GM12865 (cell line): ENCODE measurements around the gene RHEB.

Source experiments
- DNase-seq: peaks from one replicate; pipeline ENCODE4 v3.0.0; 2010; ENCODE audit warnings: low read depth
- H3K4me3 ChIP-seq: 2 replicates; pipeline ENCODE4 v1.5.1; 2011; ENCODE audit warnings: mild to moderate bottlenecking, low read depth, low read length, control low read depth
- TF ChIP-seq, protein P1 (sequence below): IDR thresholded peaks from 2 replicates; pipeline ENCODE4 v1.5.1; 2011; ENCODE audit warnings: low read length, control low read depth, low read depth, inconsistent platforms; ENCODE audit not compliant: insufficient read depth; ENCODE audit errors: missing control alignments

RHEB gene

DNA sequence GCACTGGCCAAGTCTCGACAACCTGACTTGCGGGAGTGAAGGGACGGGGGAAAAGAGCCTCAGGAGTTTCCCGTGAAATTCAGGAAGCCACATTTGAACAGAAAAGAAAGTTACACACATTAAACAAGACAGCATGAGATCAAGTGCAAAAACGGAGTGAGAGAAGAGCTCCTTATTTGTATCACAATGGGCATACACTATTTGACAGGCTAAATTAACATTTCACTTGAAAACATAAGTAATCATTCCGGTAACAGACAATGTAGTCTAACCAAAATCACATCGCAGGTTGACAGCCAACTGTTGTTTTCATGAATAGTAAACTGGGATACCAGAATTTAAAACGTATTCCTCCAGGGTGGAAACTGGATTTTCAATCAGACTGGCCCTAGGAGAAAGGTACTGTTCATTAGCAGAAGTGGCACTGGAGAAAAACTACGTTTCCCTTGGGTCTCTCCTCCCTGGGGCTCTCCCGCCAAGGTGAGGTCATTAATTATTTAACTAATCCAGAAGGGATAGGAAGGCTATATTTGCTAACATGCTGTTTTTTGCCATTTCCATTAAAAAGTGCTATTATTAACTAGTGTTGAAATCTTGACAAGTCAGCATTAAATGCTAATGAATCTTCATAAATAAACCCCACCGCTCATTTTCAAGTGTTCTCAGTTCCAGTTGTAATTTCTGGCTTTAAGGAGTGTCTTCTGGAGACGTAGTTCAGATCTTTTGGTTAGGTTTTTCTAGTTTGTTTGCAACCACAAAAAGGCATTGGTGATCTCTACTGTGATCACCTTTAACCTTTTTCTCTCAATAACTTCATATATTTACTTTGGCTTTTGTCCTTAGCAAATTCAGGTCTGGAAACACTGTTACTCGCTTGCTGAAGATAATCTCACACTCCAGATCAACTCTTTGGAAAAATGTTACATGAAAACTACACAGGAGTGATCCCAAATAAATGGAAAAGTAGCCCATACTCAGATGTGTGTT is 25.1 kb downstream of the RHEB start:
- no peak for DNase-seq
- H3K4me3 ChIP-seq, result no peak overlapping the region

DNA sequence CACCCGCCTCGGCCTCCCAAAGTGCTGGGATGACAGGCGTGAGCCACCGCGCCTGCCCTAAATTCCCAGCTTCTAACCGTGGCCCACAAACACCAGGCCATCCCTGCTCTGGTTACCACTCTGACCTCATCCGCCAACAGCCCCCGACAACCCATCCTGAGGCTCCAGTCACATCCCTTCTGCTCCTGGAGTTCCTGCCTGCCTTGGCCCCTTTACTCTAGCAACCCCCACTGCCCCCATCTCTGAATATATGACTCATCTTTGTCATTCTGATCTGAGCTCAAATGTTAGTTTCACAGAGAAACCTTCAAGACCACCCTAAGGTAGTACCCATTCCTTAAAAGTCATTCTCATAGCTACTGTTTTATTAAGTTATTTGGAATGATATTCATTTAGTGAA is 26.6 kb downstream of the RHEB start:
- TF ChIP-seq, protein P1, sequence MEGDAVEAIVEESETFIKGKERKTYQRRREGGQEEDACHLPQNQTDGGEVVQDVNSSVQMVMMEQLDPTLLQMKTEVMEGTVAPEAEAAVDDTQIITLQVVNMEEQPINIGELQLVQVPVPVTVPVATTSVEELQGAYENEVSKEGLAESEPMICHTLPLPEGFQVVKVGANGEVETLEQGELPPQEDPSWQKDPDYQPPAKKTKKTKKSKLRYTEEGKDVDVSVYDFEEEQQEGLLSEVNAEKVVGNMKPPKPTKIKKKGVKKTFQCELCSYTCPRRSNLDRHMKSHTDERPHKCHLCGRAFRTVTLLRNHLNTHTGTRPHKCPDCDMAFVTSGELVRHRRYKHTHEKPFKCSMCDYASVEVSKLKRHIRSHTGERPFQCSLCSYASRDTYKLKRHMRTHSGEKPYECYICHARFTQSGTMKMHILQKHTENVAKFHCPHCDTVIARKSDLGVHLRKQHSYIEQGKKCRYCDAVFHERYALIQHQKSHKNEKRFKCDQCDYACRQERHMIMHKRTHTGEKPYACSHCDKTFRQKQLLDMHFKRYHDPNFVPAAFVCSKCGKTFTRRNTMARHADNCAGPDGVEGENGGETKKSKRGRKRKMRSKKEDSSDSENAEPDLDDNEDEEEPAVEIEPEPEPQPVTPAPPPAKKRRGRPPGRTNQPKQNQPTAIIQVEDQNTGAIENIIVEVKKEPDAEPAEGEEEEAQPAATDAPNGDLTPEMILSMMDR, result no peak
- no peak overlapping the region for H3K4me3 ChIP-seq

More for the DNA sequence above, 25.1 kb downstream of the RHEB start:
- TF ChIP-seq, protein P1, result no peak

GRCh38 chr7:151491859-151492258 is 27.8 kb downstream of the RHEB start:
- DNase-seq, result no peak
- H3K4me3 ChIP-seq, result no peak overlapping the region
- TF ChIP-seq, protein P1, result no peak

More for the DNA sequence above, 26.6 kb downstream of the RHEB start:
- DNase-seq, result no peak

- no peak for DNase-seq
- TF ChIP-seq, protein P1, result no peak
- no peak overlapping the region for H3K4me3 ChIP-seq
Observed at GRCh38 chr7:151490456-151491105, 29.1 kb downstream of the RHEB start.

GRCh38 chr7:151489498-151489897 is 30.2 kb downstream of the RHEB start:
- TF ChIP-seq, protein P1, result no peak
- no peak overlapping the region for H3K4me3 ChIP-seq
- DNase-seq, result no peak

DNA sequence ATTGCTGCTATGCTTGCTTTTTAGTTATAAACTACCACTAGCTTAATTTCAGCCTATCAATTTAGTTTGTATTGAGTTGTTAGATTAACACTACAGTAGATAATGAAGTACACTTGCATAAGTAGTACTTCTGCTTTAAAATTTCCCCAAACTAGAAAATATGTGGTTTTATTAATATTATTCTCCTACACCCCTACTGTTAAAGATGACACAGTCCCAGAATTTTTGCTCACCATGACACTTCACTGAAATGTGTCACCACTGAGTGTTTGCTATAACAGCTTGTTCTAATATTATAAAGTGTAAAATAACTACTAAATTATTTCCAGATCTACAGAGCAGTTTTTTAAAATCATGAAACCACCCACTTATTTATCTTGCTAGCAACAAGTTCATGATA is 31.6 kb downstream of the RHEB start:
- no peak for DNase-seq
- no peak overlapping the region for H3K4me3 ChIP-seq
- TF ChIP-seq, protein P1, result no peak
